Heart right ventricle (tissue), 16 donors: ENCODE results near the gene ZNF438. TPM values are rescaled to one million over a fixed set of nuclear protein-coding genes. Genes with fewer than 3 reads are reported as not detected.

Experiments used
- ATAC-seq, 8 donors: fragments of 200-7000 bp; cut with Tn5 transposase; one replicate each; pipeline ENCODE4 v1.9.1; 2020; ENCODE audit warnings: mild to moderate bottlenecking in 8 of 8, moderate library complexity in 8 of 8, moderate number of reproducible peaks in 1 of 8
- DNase-seq, 2 donors: peaks; one replicate each; pipeline ENCODE4 v3.0.0-alpha.2; 2020
- H3K27ac ChIP-seq, 10 donors: fragments of 200-600 bp; sonication (generic) in 2 of 10; one replicate each; pipeline versions ENCODE4 v1.5.0 to v1.8.0; 2020 to 2022; ENCODE audit warnings: mild to moderate bottlenecking in 3 of 10
- H3K27me3 ChIP-seq, 7 donors: fragments of 200-600 bp; one replicate each; pipeline ENCODE4 v1.8.0; 2021 to 2022; ENCODE audit warnings: mild to moderate bottlenecking in 2 of 7
- H3K36me3 ChIP-seq, 9 donors: fragments of 200-600 bp; sonication (generic) in 1 of 9; one replicate each; pipeline versions ENCODE4 v1.5.0 to v1.8.0; 2020 to 2022; ENCODE audit warnings: mild to moderate bottlenecking in 2 of 9
- H3K4me1 ChIP-seq, 9 donors: fragments of 200-600 bp; sonication (generic) in 1 of 9; one replicate each; pipeline versions ENCODE4 v1.5.0 to v1.8.0; 2020 to 2022; ENCODE audit warnings: mild to moderate bottlenecking in 4 of 9
- H3K4me3 ChIP-seq, 10 donors: fragments of 200-600 bp; sonication (generic) in 2 of 10; one replicate each; pipeline versions ENCODE4 v1.5.0 to v1.8.0; 2020 to 2022; ENCODE audit warnings: mild to moderate bottlenecking in 7 of 10, moderate library complexity in 2 of 10
- H3K9me3 ChIP-seq, 11 donors: fragments of 200-600 bp in 10 of 11; sonication (generic) in 2 of 11; one replicate each; pipeline versions ENCODE4 v1.5.0 to v1.8.0; 2013 to 2022; ENCODE audit warnings: mild to moderate bottlenecking in 2 of 11, control low read depth in 1 of 11, moderate library complexity in 1 of 11
- CTCF ChIP-seq, 9 donors: fragments of 200-600 bp; sonication (generic) in 2 of 9; IDR thresholded peaks; one replicate each; pipeline versions ENCODE4 v1.5.0 to v1.8.0; 2021 to 2022; ENCODE audit warnings: antibody characterized with exemption in 9 of 9, mild to moderate bottlenecking in 5 of 9, moderate library complexity in 1 of 9
- WGBS, 2 donors: extraction: QIAGEN DNeasy Blood & Tissue Kit; methylation state at CpG; one replicate each; pipeline ENCODE4 v1.1.7; 2013; ENCODE audit warnings: inconsistent platforms in 1 of 2; 5-methylcytosine and 5-hydroxymethylcytosine counted together
- intact Hi-C, 10 donors: fragments of 100-400 bp; cut with DNase I; formaldehyde crosslinking; loops; one replicate each; pipeline versions ENCODE4 v1.11.1 to v1.14.2; 2022
- polyA plus RNA-seq, 2 donors: library from polyadenylated mRNA; stranded (reverse); fragments of 200-250 nt; gene quantifications; one replicate each; pipeline ENCODE4 v1.2.3, GENCODE V29; 2013
- total RNA-seq, 10 donors: library from RNA; stranded (reverse); fragmentation: NEBNext Ultra II Directional in 3 of 10; extraction: Animal tissue kit (Norgen Biotek cat#: 25700) in 3 of 10; gene quantifications; one replicate each; pipeline versions ENCODE4 v1.2.1 to v1.2.4, GENCODE V29; 2021 to 2023
- donor health status: Arrhythmogenic right ventricular cardiomyopathy.
- donor health status: ischemic (EF 13 %, LVEDD 7.1; RV severe dilation, severe dysfunction).
- donor health status: healthy with polysubstance abuse.
- donor health status: DM: no; HTN: yes; CAD: no.
- donor health status: DM: no; HTN: no; CAD: no.
- donor health status: ischemic (EF 25% LVEDD 6.9; RV normal size, moderate dysfunction).
- donor health status: ischemic (EF 25% LVEDD 5.7; RV mildly dilated, moderate dysfunction).
- donor health status: healthy.
- donor health status: DM: yes; HTN: yes; CAD: no.
- donor health status: Ischemic cardiomyopathy.
- donor health status: ischemic (EF 35%, LVEDD 5.7; RV mildly dilated, moderate dysfunction).
- donor health status: nonischemic (EF 11% LVEDD 7.7; RV severe dilation, severe dysfunction).
- donor health status: DM: yes; HTN: yes; CAD: no.
- donor health status: PGD.
- donor health status: ischemic (EF 29% LVEDD 5.4; RV normal size, mild dysfunction).
- donor health status: nonischemic (EF 23%, LVEDD 6.1; RV moderate dilation, normal function).

The ZNF438 gene
- total and polyA plus RNA-seq, 12 donors, result 7.8 to 21.1 (median 12.4) TPM

- no peak overlapping the region for H3K27ac ChIP-seq
- WGBS, 2 donors, result 92 to 94% methylated on average over 7 of the region's 7 CpGs
- H3K36me3 ChIP-seq, result no peaks in the 10 kb centered on the region
- no peak for DNase-seq
- intact Hi-C loops, result no loop called here
- no peaks in the 10 kb centered on the region for H3K27me3 ChIP-seq
- TF ChIP-seq CTCF (IDR thresholded peaks at IDR 0.05), result no peak
- H3K9me3 ChIP-seq, result no peaks in the 10 kb centered on the region
- peaks cover 15 to 68% (median 41%) of the 10 kb centered on the region in 9 donors for H3K4me1 ChIP-seq
- no peak for ATAC-seq
- no peak overlapping the region for H3K4me3 ChIP-seq
These were observed 17.3 kb downstream of the ZNF438 start for GRCh38 chr10:31014161-31014875.

GRCh38 chr10:31013331-31013730 lies 18.3 kb downstream of the ZNF438 start:
- ATAC-seq (no peak), DNase-seq (no peak)
- no peaks in the 10 kb centered on the region for H3K9me3 ChIP-seq
- intact Hi-C loops, result no loop called here
- no peaks in the 10 kb centered on the region for H3K27me3 ChIP-seq
- no peak for TF ChIP-seq CTCF (IDR thresholded peaks at IDR 0.05)
- no peaks in the 10 kb centered on the region for H3K36me3 ChIP-seq
- H3K4me1 ChIP-seq, result peaks cover 11 to 61% (median 32%) of the 10 kb centered on the region in 9 donors
- H3K27ac ChIP-seq, result peak overlapping the region in 1 of 10 donors; percentile 32
- no peak overlapping the region for H3K4me3 ChIP-seq
- 72 to 86% methylated on average over 3 of the region's 3 CpGs for WGBS, 2 donors

- peak in 3 of 8 donors; percentile 10 to 18 (median 14) for ATAC-seq
- Histone ChIP-seq H3K4me1 (peaks cover 11 to 61% (median 29%) of the 10 kb centered on the region in 9 donors), H3K9me3 (no peaks in the 10 kb centered on the region), H3K27ac (peak overlapping the region; percentile 14 to 77 (median 59)), H3K4me3 (no peak overlapping the region), H3K27me3 (no peaks in the 10 kb centered on the region), H3K36me3 (no peaks in the 10 kb centered on the region)
- WGBS, 2 donors, result 52 to 73% methylated on average over 3 of the region's 3 CpGs
- DNase-seq, result no peak
- intact Hi-C loops, result no loop called here
- TF ChIP-seq CTCF (IDR thresholded peaks at IDR 0.05), result no peak
These were observed 20.0 kb downstream of the ZNF438 start for GRCh38 chr10:31011665-31012022.

- WGBS, 2 donors, result 42 to 43% methylated on average over 8 of the region's 8 CpGs
- no peak for DNase-seq
- Histone ChIP-seq H3K27me3 (no peaks in the 10 kb centered on the region), H3K27ac (peak overlapping the region in 9 of 10 donors; percentile 14 to 77 (median 61)), H3K36me3 (no peaks in the 10 kb centered on the region), H3K9me3 (no peaks in the 10 kb centered on the region), H3K4me3 (no peak overlapping the region), H3K4me1 (peaks cover 11 to 63% (median 34%) of the 10 kb centered on the region in 9 donors)
- peak in 7 of 8 donors; percentile 51 to 82 (median 70) for ATAC-seq
- no peak for TF ChIP-seq CTCF (IDR thresholded peaks at IDR 0.05)
- intact Hi-C loops, result no loop called here
These were observed 20.5 kb downstream of the ZNF438 start for GRCh38 chr10:31011017-31011664.
